ENCODE measurements around the gene SORBS2.

The SORBS2 gene

DNA sequence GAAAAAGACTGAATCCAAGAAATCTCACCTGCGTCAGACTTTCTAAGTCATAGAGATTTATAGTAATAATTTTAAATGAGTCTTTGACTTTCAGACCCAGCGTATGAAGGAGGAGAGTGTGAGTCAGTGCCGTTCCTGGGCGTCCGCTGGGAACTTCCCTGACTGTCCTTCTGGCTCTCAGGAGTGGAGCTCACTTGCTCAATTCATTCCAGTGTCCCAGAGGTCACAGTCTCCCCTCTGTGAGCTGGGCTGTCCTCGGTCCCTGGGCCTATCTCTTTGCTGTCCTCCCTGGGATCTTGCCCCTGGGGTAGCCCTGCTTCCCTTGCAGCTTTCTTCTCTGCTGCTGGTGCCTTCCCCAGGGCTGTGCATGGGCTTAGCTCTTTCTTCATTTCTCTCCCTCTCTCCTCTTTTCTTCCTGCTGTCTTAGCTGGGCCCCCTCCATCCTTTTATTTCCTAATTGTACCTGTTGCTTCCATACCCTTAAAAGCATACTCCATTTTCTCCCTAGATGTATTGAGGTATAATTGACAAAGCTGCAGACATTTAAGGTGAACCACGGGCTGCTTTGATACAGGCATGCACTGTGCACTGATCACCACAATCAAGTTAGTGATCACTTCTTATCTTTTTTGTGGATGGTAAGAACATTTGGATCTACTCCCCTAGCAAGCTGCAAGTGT is 11.6 kb downstream of the SORBS2 start:
- H3K4me1 ChIP-seq (ENCODE audit: control insufficient read depth, insufficient read depth, low read length), result peaks cover 15% of the 10 kb centered on the region
- H3K9me3 ChIP-seq (ENCODE audit: control insufficient read depth, insufficient read depth, low read length), result no peaks in the 10 kb centered on the region
- no peaks in the 10 kb centered on the region for H3K36me3 ChIP-seq (ENCODE audit: control insufficient read depth, insufficient read depth, low read length)
- no peak overlapping the region for H3K4me3 ChIP-seq (ENCODE audit: low read depth, low read length)
- H3K9ac ChIP-seq (ENCODE audit: low read depth, low read length), result no peak overlapping the region
- H3K27me3 ChIP-seq (ENCODE audit: control insufficient read depth, insufficient read depth, low read length), result no peaks in the 10 kb centered on the region
- no peak overlapping the region for H3K27ac ChIP-seq (ENCODE audit: low read depth, low read length)

DNA sequence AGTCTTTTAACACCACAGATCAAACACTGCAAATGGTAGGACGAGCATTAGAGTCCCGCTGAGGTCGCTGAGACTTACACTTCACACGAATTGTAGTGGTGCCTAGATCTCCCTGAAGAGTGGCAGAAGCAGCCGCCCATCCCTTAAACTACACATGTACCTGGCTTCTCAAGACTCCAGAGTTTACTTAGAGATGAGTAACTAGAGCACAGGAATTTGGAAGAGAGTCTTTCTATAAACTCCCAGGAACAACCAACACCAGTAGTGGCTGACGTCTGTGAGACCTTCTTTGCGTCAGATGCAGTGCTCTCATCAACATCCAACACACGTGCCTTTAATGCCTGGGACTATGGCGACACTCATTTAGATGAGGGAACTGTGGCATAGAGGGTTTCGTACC is 12.6 kb downstream of the SORBS2 start:
- Histone ChIP-seq H3K27me3 (ENCODE audit: control insufficient read depth, insufficient read depth, low read length) (no peaks in the 10 kb centered on the region), H3K36me3 (ENCODE audit: control insufficient read depth, insufficient read depth, low read length) (no peaks in the 10 kb centered on the region), H3K4me3 (ENCODE audit: low read depth, low read length) (no peak overlapping the region), H3K27ac (ENCODE audit: low read depth, low read length) (no peak overlapping the region), H3K9me3 (ENCODE audit: control insufficient read depth, insufficient read depth, low read length) (no peaks in the 10 kb centered on the region), H3K4me1 (ENCODE audit: control insufficient read depth, insufficient read depth, low read length) (peaks cover 11% of the 10 kb centered on the region; the same call in 1 of the 2 replicates), H3K9ac (ENCODE audit: low read depth, low read length) (no peak overlapping the region)

DNA sequence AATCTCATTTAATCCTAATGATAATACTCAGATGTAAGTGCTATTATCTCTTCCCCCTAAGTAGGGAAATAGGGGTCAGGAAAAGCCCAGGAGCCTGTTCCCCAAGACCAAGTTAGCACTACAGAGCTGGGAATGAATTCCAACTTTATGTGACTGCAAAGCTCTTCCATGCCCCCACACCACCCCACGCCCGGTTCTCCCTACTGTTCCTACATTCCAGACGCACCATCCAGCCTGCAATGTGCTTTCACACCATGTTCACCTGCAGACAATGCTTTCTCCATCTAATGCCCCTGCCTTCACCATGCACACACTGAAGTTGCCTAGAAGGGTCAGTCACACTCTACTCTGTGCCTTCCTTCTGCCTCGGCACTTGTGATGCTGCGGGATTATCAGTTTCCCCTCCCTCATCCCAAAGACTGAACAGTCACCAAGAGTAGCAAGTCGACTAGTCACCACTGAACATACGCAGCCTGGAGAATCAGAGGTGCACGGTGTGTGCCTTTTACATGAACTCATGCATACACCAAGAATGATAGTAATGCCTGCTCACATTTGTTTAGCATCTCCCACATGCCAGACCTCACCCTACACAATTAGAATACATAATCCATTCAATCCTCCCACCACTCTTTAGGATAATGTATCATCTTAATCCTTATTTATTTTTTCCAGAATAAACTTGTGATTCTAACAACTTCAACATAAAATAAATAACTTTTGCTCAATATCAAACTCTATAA is 14.2 kb downstream of the SORBS2 start:
- no peaks in the 10 kb centered on the region for H3K36me3 ChIP-seq (ENCODE audit: control insufficient read depth, insufficient read depth, low read length)

DNA sequence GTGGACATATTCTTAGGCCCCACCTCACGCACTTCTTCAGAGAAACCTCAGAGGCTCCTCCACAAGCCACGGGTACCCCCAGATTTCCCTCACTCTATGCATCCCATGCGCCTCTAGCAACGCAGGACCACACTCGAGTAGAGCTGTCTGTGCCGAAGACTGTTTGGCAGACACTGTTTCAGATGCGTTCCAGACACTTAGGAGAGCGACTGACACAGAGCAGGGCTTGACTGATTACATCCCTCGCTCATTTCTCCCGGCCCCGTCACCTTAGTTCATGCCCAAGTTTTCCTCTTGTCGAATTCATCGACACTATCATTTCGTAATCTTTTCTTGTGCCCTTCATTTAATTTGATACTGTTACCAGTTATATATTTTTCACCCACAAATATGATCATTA is 15.0 kb downstream of the SORBS2 start:
- no peaks in the 10 kb centered on the region for H3K4me1 ChIP-seq (ENCODE audit: control insufficient read depth, insufficient read depth, low read length)
- H3K36me3 ChIP-seq (ENCODE audit: control insufficient read depth, insufficient read depth, low read length), result no peaks in the 10 kb centered on the region
- no peak overlapping the region for H3K9ac ChIP-seq (ENCODE audit: low read depth, low read length)
- H3K4me3 ChIP-seq (ENCODE audit: low read depth, low read length), result no peak overlapping the region
- no peak overlapping the region for H3K27ac ChIP-seq (ENCODE audit: low read depth, low read length)
- no peaks in the 10 kb centered on the region for H3K9me3 ChIP-seq (ENCODE audit: control insufficient read depth, insufficient read depth, low read length)
- no peaks in the 10 kb centered on the region for H3K27me3 ChIP-seq (ENCODE audit: control insufficient read depth, insufficient read depth, low read length)

More for the DNA sequence above, 14.2 kb downstream of the SORBS2 start:
- H3K9ac ChIP-seq (ENCODE audit: low read depth, low read length), result no peak overlapping the region
- no peaks in the 10 kb centered on the region for H3K9me3 ChIP-seq (ENCODE audit: control insufficient read depth, insufficient read depth, low read length)
- no peaks in the 10 kb centered on the region for H3K27me3 ChIP-seq (ENCODE audit: control insufficient read depth, insufficient read depth, low read length)
- no peak overlapping the region for H3K4me3 ChIP-seq (ENCODE audit: low read depth, low read length)
- H3K27ac ChIP-seq (ENCODE audit: low read depth, low read length), result no peak overlapping the region
- H3K4me1 ChIP-seq (ENCODE audit: control insufficient read depth, insufficient read depth, low read length), result no peaks in the 10 kb centered on the region

DNA sequence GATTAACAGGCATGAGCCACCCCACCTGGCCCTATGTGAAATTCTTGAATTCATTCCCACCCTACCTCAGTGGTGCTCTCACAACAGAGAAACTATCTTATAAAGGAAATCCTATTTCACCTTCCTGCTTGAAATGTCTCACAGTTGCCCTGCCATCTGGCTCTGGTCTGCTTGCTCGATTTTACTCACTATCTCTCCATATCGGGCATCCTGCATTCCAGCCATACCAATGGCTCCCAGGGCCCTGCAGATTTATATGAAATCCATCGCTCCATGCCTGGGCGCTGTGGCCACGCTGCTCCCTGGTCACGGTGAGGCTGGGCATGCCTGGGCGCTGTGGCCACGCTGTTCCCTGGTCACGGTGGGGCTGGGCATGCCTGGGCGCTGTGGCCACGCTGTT is 15.8 kb downstream of the SORBS2 start:
- H3K36me3 ChIP-seq (ENCODE audit: control insufficient read depth, insufficient read depth, low read length), result no peaks in the 10 kb centered on the region
- no peak overlapping the region for H3K27ac ChIP-seq (ENCODE audit: low read depth, low read length)
- no peak overlapping the region for H3K4me3 ChIP-seq (ENCODE audit: low read depth, low read length)
- no peaks in the 10 kb centered on the region for H3K4me1 ChIP-seq (ENCODE audit: control insufficient read depth, insufficient read depth, low read length)
- H3K27me3 ChIP-seq (ENCODE audit: control insufficient read depth, insufficient read depth, low read length), result no peaks in the 10 kb centered on the region
- no peak overlapping the region for H3K9ac ChIP-seq (ENCODE audit: low read depth, low read length)
- no peaks in the 10 kb centered on the region for H3K9me3 ChIP-seq (ENCODE audit: control insufficient read depth, insufficient read depth, low read length)

DNA sequence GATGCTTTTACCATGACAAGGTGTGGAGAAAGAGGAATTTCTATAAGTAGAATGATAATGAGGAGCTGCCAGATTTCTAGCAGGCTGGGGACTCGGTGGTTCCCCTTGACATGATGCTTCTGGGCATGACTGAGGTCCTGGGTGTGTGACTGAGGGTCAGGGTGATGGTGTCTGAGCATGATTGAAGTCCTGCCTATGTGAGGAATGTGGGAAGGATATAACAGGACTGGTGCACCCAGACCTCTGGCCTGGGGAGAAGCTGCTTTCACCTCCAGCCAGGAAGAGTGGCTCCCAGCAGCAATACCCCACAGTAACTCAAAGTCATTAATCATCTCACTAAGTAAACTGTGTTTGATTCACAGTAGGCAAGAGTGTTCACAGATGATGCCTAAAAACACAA is 17.4 kb downstream of the SORBS2 start:
- H3K36me3 ChIP-seq (ENCODE audit: control insufficient read depth, insufficient read depth, low read length), result no peaks in the 10 kb centered on the region
- H3K27me3 ChIP-seq (ENCODE audit: control insufficient read depth, insufficient read depth, low read length), result no peaks in the 10 kb centered on the region
- H3K27ac ChIP-seq (ENCODE audit: low read depth, low read length), result no peak overlapping the region
- H3K4me3 ChIP-seq (ENCODE audit: low read depth, low read length), result no peak overlapping the region
- no peak overlapping the region for H3K9ac ChIP-seq (ENCODE audit: low read depth, low read length)
- no peaks in the 10 kb centered on the region for H3K4me1 ChIP-seq (ENCODE audit: control insufficient read depth, insufficient read depth, low read length)
- H3K9me3 ChIP-seq (ENCODE audit: control insufficient read depth, insufficient read depth, low read length), result no peaks in the 10 kb centered on the region

DNA sequence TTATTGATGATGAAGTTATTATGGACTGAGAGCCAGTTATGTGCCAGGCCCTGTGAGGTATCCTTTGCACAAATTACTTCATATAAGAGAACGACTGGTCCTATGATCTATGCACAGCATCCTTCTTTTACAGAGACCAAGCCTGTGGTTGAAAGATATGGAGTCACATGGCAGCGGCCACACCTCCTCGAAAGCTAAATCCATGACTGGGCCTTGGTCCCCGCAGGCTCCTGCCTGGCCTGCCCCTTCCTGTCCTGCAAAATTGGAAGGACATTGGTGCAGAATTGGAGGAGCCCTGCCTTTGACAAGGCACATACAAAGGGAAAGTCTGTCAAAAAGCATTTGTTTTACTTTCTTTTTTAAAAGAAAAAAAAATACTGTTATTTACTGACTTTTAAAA is 18.3 kb downstream of the SORBS2 start:
- H3K27ac ChIP-seq (ENCODE audit: low read depth, low read length), result no peak overlapping the region
- no peaks in the 10 kb centered on the region for H3K4me1 ChIP-seq (ENCODE audit: control insufficient read depth, insufficient read depth, low read length)
- no peaks in the 10 kb centered on the region for H3K9me3 ChIP-seq (ENCODE audit: control insufficient read depth, insufficient read depth, low read length)
- no peaks in the 10 kb centered on the region for H3K36me3 ChIP-seq (ENCODE audit: control insufficient read depth, insufficient read depth, low read length)
- H3K4me3 ChIP-seq (ENCODE audit: low read depth, low read length), result no peak overlapping the region
- no peaks in the 10 kb centered on the region for H3K27me3 ChIP-seq (ENCODE audit: control insufficient read depth, insufficient read depth, low read length)
- H3K9ac ChIP-seq (ENCODE audit: low read depth, low read length), result no peak overlapping the region

DNA sequence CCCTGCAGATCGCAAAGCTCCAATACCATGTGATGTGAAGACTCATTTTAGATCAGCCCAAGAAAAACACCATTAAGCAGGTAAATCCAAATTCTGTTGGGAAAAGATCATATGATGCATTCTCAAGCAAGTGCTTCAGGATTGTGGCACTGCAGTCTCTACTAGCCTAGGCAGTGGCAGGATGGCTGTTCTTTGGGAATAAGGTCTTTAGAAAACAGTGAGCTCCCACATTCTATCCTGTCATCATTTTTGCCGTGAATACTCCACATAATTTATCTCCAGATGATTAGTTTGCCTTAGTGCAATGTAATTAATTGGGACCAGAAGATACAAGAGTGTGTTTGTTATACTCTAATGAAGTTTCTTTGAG is 18.9 kb downstream of the SORBS2 start:
- no peak overlapping the region for H3K27ac ChIP-seq (ENCODE audit: low read depth, low read length)
- no peaks in the 10 kb centered on the region for H3K4me1 ChIP-seq (ENCODE audit: control insufficient read depth, insufficient read depth, low read length)
- no peaks in the 10 kb centered on the region for H3K27me3 ChIP-seq (ENCODE audit: control insufficient read depth, insufficient read depth, low read length)
- H3K36me3 ChIP-seq (ENCODE audit: control insufficient read depth, insufficient read depth, low read length), result no peaks in the 10 kb centered on the region
- H3K9ac ChIP-seq (ENCODE audit: low read depth, low read length), result no peak overlapping the region
- no peak overlapping the region for H3K4me3 ChIP-seq (ENCODE audit: low read depth, low read length)
- H3K9me3 ChIP-seq (ENCODE audit: control insufficient read depth, insufficient read depth, low read length), result no peaks in the 10 kb centered on the region

DNA sequence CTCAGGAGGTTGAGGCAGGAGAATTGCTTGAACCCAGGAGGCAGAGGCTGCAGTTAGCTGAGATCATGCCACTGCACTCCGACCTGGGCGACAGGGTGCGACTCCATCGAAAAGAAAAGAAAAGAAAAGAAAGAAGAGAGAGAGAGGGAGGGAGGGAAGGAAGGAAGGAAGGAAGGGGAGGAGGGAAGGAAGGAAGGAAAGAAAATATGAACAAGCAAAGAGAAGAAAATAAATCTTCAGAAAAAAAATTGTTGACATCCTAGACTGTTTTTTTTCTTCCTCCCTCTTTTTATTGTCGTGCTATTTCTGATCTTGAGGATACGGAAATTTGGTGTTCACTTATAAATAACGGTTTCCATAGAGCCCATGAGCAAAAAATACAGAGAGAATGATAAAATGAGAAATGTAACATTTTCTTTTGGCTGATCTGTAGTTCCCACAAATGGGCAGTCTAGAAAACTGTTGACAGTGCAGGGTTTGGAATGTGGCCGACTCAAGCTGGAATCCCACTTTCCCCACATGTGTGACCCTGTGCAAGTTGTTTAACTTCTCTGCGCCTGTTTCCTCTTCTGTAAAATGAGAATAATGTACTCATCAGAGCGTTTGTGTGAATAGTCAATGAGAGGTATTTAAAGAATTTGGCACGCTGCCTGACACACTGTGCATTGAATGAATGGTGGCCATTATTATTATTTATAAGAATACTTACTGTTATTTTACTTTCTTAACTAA is 19.4 kb downstream of the SORBS2 start:
- no peaks in the 10 kb centered on the region for H3K36me3 ChIP-seq (ENCODE audit: control insufficient read depth, insufficient read depth, low read length)
- H3K4me1 ChIP-seq (ENCODE audit: control insufficient read depth, insufficient read depth, low read length), result no peaks in the 10 kb centered on the region
- H3K27me3 ChIP-seq (ENCODE audit: control insufficient read depth, insufficient read depth, low read length), result no peaks in the 10 kb centered on the region
- no peak overlapping the region for H3K4me3 ChIP-seq (ENCODE audit: low read depth, low read length)
- H3K9me3 ChIP-seq (ENCODE audit: control insufficient read depth, insufficient read depth, low read length), result no peaks in the 10 kb centered on the region
- no peak overlapping the region for H3K27ac ChIP-seq (ENCODE audit: low read depth, low read length)
- no peak overlapping the region for H3K9ac ChIP-seq (ENCODE audit: low read depth, low read length)

DNA sequence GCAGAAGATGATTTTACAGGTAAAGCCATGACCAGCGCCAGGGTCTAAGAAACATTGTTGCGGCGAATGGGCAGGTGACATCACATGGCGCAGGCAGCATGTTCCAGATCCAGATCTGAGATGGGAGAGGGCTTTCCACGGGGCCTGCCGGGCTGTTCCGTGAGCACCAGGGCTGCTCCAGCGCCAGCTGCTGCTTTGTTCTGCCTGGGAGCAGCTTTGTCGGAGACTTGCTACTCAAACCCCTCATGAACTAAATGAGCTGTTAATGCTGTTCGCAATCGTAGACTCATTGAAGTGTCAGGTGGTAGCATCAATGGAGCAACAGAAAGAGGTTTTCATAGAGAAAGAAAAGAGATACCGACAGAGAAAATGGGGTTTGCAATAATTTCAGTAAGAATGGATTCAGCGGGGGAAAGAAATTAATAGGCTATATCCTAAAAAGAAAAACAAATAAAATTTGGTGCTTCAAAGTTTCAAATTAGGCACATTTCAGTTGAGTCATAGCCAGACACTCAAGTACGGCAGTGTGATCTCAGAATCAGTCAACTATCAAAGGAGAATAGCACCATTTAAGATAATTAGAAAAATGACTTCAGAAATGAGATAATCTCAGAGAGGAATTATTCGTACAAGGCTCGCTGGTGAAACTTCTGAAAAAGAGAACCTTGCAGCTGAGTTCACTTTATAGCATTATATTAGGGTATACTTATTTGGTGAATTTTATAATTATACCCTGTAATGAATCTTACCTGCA is 23.9 kb downstream of the SORBS2 start:
- H3K36me3 ChIP-seq (ENCODE audit: control insufficient read depth, insufficient read depth, low read length), result no peaks in the 10 kb centered on the region
- H3K9ac ChIP-seq (ENCODE audit: low read depth, low read length), result no peak overlapping the region
- no peaks in the 10 kb centered on the region; the same call in 1 of the 2 replicates for H3K4me1 ChIP-seq (ENCODE audit: control insufficient read depth, insufficient read depth, low read length)
- H3K27me3 ChIP-seq (ENCODE audit: control insufficient read depth, insufficient read depth, low read length), result no peaks in the 10 kb centered on the region
- H3K4me3 ChIP-seq (ENCODE audit: low read depth, low read length), result no peak overlapping the region
- H3K27ac ChIP-seq (ENCODE audit: low read depth, low read length), result no peak overlapping the region
- H3K9me3 ChIP-seq (ENCODE audit: control insufficient read depth, insufficient read depth, low read length), result no peaks in the 10 kb centered on the region

Data from HUES48 (cell line).